GM04504 (cell line): ENCODE data around the gene OTOA.
"Not testable (repeated sequence)": the region's sequence is repeated elsewhere in the genome, so short reads cannot be mapped to it uniquely, and the experiment has no call there.

ENCODE experiments used
- DNase-seq: peaks from one replicate; pipeline ENCODE4 v3.0.0-alpha.2; 2012; ENCODE audit warnings: low read depth

The OTOA gene

GRCh38 chr16:21663889-21664647 lies at the start of gene OTOA:
OTOA (plus strand) TSS chr16:21663968; CDS start chr16:21678515, 14,547 bp downstream.
- DNase-seq: no peak

- DNase-seq: no peak
Measured at GRCh38 chr16:21614896-21615295, 48.9 kb upstream of the OTOA start.

- no peak for DNase-seq
Measured at GRCh38 chr16:21617607-21618006, 46.2 kb upstream of the OTOA start.

- no peak for DNase-seq
Measured at GRCh38 chr16:21618281-21618680, 45.5 kb upstream of the OTOA start.

GRCh38 chr16:21619765-21620425 lies 43.9 kb upstream of the OTOA start:
- no peak for DNase-seq

- no peak for DNase-seq
Measured at GRCh38 chr16:21620592-21620991, 43.2 kb upstream of the OTOA start.

- DNase-seq: no peak
Measured at GRCh38 chr16:21622545-21622944, 41.2 kb upstream of the OTOA start.

- no peak for DNase-seq
Measured at GRCh38 chr16:21625026-21625425, 38.7 kb upstream of the OTOA start.

GRCh38 chr16:21626659-21627277 lies 37.0 kb upstream of the OTOA start:
- DNase-seq: peak; percentile 94

GRCh38 chr16:21628121-21628726 lies 35.5 kb upstream of the OTOA start:
- DNase-seq: no peak

- DNase-seq: peak; percentile 45
Measured at GRCh38 chr16:21628772-21629171, 35.0 kb upstream of the OTOA start.

- not testable (repeated sequence) for DNase-seq
Measured at GRCh38 chr16:21629616-21630539, 33.9 kb upstream of the OTOA start.

GRCh38 chr16:21630866-21631265 lies 32.9 kb upstream of the OTOA start:
- DNase-seq: not testable (repeated sequence)

- DNase-seq: not testable (repeated sequence)
Measured at GRCh38 chr16:21631376-21631775, 32.4 kb upstream of the OTOA start.

GRCh38 chr16:21631951-21632575 lies 31.7 kb upstream of the OTOA start:
- DNase-seq: not testable (repeated sequence)

GRCh38 chr16:21634216-21634615 lies 29.6 kb upstream of the OTOA start:
- DNase-seq: no peak

GRCh38 chr16:21635694-21636093 lies 28.1 kb upstream of the OTOA start:
- DNase-seq: not testable (repeated sequence)

GRCh38 chr16:21637032-21637968 lies 26.5 kb upstream of the OTOA start:
- DNase-seq: no peak

GRCh38 chr16:21638573-21638975 lies 25.2 kb upstream of the OTOA start:
- no peak for DNase-seq

GRCh38 chr16:21639493-21639892 lies 24.3 kb upstream of the OTOA start:
- DNase-seq: no peak
